Right renal pelvis (tissue), 4 donors: Measurements from ENCODE around the gene SOX13. TPM values are rescaled to one million over a fixed set of nuclear protein-coding genes. Genes with fewer than 3 reads are reported as not detected.

Experiments
- DNase-seq, 4 donors: peaks; one replicate each; pipeline ENCODE4 v3.0.0-alpha.2; 2013; ENCODE audit warnings: low read depth in 4 of 4, low spot score in 3 of 4, missing footprints in 1 of 4
- polyA plus RNA-seq, 4 donors: library from polyadenylated mRNA; unstranded; fragments of 120-200 nt; gene quantifications; one replicate each; pipeline ENCODE4 v1.2.1, GENCODE V29; 2013; ENCODE audit not compliant: insufficient read length in 4 of 4

Gene SOX13
- polyA plus RNA-seq, 4 donors: 45.3 to 53.1 (median 48.3) TPM

- DNase-seq: no peak
Measured at GRCh38 chr1:204059970-204060369, 12.9 kb upstream of the SOX13 start.

GRCh38 chr1:204062106-204062505 lies 10.8 kb upstream of the SOX13 start:
- DNase-seq: no peak

GRCh38 chr1:204065174-204065985 lies 7.5 kb upstream of the SOX13 start:
- no peak for DNase-seq

- no peak for DNase-seq
Measured at GRCh38 chr1:204065986-204066300, 7.0 kb upstream of the SOX13 start.

GRCh38 chr1:204067935-204068334 lies 5.0 kb upstream of the SOX13 start:
- DNase-seq: no peak

- no peak for DNase-seq
Measured at GRCh38 chr1:204069887-204070286, 3.0 kb upstream of the SOX13 start.

GRCh38 chr1:204070895-204071294 lies 2.0 kb upstream of the SOX13 start:
- no peak for DNase-seq

GRCh38 chr1:204073837-204074273 lies 940 bp downstream of the SOX13 start:
- DNase-seq: no peak

GRCh38 chr1:204074274-204075138 lies 1.6 kb downstream of the SOX13 start:
- DNase-seq: no peak

- DNase-seq: no peak
Measured at GRCh38 chr1:204075139-204075521, 2.2 kb downstream of the SOX13 start.

GRCh38 chr1:204075890-204076846 lies 3.3 kb downstream of the SOX13 start:
- no peak for DNase-seq

GRCh38 chr1:204076891-204077290 lies 4.0 kb downstream of the SOX13 start:
- no peak for DNase-seq

GRCh38 chr1:204077979-204078696 lies 5.2 kb downstream of the SOX13 start:
- no peak for DNase-seq

- DNase-seq: no peak
Measured at GRCh38 chr1:204079608-204079999, 6.7 kb downstream of the SOX13 start.

- peak in 3 of 4 donors; percentile 80 to 86 (median 86) for DNase-seq
Measured at GRCh38 chr1:204080163-204080903, 7.4 kb downstream of the SOX13 start.

GRCh38 chr1:204081164-204081790 lies 8.4 kb downstream of the SOX13 start:
- DNase-seq: no peak

GRCh38 chr1:204081791-204082513 lies 9.0 kb downstream of the SOX13 start:
- DNase-seq: no peak

GRCh38 chr1:204083491-204083890 lies 10.6 kb downstream of the SOX13 start:
- DNase-seq: no peak
